22Rv1 (cell line): ENCODE measurements around the gene ZFYVE19.

Experiments used
- ZFX ChIP-seq: fragments of 450-650 bp; IDR thresholded peaks from 2 replicates; pipeline ENCODE4 v1.6.1; 2017; ENCODE audit warnings: antibody characterized with exemption, borderline replicate concordance
- TF ChIP-seq, protein P1 (sequence below): fragments of 450-650 bp; IDR thresholded peaks from 2 replicates; pipeline ENCODE4 v1.5.1; 2017; ENCODE audit warnings: mild to moderate bottlenecking

GRCh38 chr15:40826423-40827075 is 19.7 kb downstream of the ZFYVE19 start:
- TF ChIP-seq, protein P1, sequence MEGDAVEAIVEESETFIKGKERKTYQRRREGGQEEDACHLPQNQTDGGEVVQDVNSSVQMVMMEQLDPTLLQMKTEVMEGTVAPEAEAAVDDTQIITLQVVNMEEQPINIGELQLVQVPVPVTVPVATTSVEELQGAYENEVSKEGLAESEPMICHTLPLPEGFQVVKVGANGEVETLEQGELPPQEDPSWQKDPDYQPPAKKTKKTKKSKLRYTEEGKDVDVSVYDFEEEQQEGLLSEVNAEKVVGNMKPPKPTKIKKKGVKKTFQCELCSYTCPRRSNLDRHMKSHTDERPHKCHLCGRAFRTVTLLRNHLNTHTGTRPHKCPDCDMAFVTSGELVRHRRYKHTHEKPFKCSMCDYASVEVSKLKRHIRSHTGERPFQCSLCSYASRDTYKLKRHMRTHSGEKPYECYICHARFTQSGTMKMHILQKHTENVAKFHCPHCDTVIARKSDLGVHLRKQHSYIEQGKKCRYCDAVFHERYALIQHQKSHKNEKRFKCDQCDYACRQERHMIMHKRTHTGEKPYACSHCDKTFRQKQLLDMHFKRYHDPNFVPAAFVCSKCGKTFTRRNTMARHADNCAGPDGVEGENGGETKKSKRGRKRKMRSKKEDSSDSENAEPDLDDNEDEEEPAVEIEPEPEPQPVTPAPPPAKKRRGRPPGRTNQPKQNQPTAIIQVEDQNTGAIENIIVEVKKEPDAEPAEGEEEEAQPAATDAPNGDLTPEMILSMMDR = no peak
- no peak for TF ChIP-seq ZFX
